Activated T-cell treated with anti-CD3 and anti-CD28 coated beads, Interleukin-2, amount 50 U/mL, for 24 hours (primary cell): Measurements from ENCODE around the gene REN.

Experiments
- DNase-seq: peaks from one replicate; pipeline ENCODE4 v3.0.0-alpha.2; 2020
- H3K27ac Mint-ChIP-seq: 2 replicates; pipeline ENCODE4 v1.8.0; 2020; ENCODE audit warnings: mild to moderate bottlenecking, mixed read lengths
- H3K27me3 Mint-ChIP-seq: 2 replicates; pipeline ENCODE4 v1.8.0; 2020; ENCODE audit warnings: mixed read lengths
- H3K36me3 Mint-ChIP-seq: 2 replicates; pipeline ENCODE4 v1.8.0; 2020; ENCODE audit warnings: low read depth, mixed read lengths
- H3K4me1 Mint-ChIP-seq: 2 replicates; pipeline ENCODE4 v1.8.0; 2020; ENCODE audit warnings: low read depth, mixed read lengths
- H3K4me3 Mint-ChIP-seq: 2 replicates; pipeline ENCODE4 v1.8.0; 2020; ENCODE audit warnings: mild to moderate bottlenecking, moderate library complexity, mixed read lengths
- H3K9me3 Mint-ChIP-seq: 2 replicates; pipeline ENCODE4 v1.8.0; 2020; ENCODE audit warnings: mixed read lengths

REN gene

DNA sequence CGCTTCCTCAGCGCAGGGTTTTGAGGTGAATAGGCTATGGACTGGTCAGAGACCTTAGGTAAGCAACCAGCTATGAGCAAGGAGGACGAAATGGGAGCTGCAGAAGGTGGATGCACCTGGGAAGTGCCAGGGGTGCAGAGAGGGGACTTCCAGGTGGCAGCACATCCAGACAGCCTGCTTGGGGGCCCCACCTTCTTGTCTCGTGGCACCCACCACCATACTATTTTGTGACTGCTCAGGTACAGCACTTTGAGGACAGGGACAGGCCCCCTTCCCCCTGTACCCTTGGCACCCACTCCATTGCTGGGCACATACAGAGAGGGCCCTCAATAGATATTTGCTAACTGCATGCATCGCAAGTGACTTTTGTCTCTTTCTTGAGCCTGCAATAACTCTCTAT, 30.9 kb upstream of the REN start:
- Mint-ChIP-seq H3K27ac (no peak overlapping the region), H3K9me3 (no peaks in the 10 kb centered on the region), H3K4me1 (peaks cover 7% of the 10 kb centered on the region), H3K36me3 (no peaks in the 10 kb centered on the region), H3K4me3 (no peak overlapping the region), H3K27me3 (peaks cover 13% of the 10 kb centered on the region)
- DNase-seq: no peak

DNA sequence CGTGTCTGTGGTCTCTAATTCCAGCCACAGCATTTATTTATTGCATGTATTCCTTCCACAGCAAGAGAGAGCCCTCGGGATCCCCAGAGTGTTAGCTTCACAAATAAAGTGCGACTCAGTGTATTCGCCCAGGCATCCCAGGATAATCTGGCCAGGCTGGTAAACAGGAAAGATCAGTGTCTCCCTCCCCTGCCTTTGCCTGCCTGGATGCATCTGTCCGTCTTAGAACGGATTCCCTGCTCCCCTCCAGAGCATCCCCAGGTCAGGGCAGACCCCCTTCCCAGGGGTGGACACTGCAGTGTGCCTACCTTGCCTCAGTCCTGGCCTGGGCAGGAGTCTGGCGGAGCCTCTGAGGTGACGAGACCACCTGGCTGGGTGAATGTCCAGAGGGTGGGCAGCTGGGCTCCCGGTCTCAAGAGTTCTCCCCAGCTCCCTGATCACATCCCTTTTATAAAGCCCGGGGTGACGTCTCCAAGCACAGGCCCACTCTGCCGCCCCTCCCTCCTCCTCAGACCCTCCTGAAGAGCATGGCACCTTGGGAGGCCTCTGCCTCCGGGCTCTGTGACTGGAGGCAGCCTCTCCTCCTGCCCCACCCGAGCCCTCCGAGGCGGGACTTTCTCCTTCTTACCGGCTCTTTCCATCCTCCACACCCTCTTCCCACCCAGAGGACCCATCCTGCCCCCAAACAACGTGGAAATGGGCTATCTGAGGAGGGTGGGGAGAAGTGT, 30.1 kb upstream of the REN start, which contains the start of gene KISS1:
TSS of gene KISS1 (minus strand) at position 424 of the 728 bp plus-strand sequence. CDS start 3,615 bp downstream, outside the sequence.
- Mint-ChIP-seq H3K4me1 (peaks cover 7% of the 10 kb centered on the region), H3K27me3 (peaks cover 17% of the 10 kb centered on the region), H3K4me3 (no peak within 1 kb of the TSS), H3K9me3 (no peaks in the 10 kb centered on the region), H3K36me3 (no peaks in the 10 kb centered on the region), H3K27ac (no peak within 1 kb of the TSS)
- DNase-seq: no peak

DNA sequence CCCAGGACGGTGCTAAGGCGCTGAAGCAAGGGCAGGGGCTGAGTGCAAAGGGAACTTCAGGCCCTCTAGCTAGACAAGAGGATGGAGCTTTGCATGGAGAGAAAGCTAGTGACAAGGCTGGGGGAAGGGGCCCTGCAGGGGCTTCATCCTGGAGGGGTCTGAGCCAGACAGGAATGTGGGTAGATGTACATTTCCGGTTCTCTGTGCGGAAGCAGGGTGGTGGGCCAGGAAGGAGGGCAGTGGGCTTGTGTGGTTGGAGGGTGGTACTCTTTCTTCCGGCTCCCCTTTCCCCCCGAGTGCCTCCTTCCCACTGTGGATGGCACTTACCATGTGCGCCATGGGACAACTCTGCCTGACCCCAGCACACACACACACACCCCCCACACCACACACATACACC, 28.6 kb upstream of the REN start:
- Mint-ChIP-seq H3K4me1 (peaks cover 16% of the 10 kb centered on the region), H3K4me3 (no peak overlapping the region), H3K27ac (no peak overlapping the region), H3K9me3 (no peaks in the 10 kb centered on the region), H3K27me3 (peaks cover 27% of the 10 kb centered on the region), H3K36me3 (no peaks in the 10 kb centered on the region)
- DNase-seq: no peak

DNA sequence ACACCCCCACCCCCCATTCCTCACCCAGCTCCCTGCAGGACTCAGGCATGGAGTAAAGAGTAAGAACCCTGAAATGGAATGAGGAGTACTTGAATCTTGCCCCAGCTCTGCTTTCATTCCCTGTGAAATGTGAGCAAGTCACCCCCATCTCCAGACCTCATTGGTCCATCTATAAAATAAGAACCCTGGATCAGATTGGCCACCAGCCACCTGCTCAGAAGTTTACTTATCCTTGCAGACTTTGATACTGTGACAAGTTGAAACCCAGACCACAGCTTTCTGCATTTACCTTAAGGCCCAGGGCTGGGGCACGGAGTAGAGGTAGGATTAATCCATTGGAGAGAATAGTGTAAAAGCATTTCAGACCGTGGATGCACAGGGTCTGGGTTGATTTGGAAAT, 27.9 kb upstream of the REN start:
- Mint-ChIP-seq H3K4me1 (peaks cover 22% of the 10 kb centered on the region), H3K27ac (no peak overlapping the region), H3K36me3 (no peaks in the 10 kb centered on the region), H3K4me3 (no peak overlapping the region), H3K27me3 (peaks cover 34% of the 10 kb centered on the region), H3K9me3 (no peaks in the 10 kb centered on the region)
- DNase-seq: no peak

DNA sequence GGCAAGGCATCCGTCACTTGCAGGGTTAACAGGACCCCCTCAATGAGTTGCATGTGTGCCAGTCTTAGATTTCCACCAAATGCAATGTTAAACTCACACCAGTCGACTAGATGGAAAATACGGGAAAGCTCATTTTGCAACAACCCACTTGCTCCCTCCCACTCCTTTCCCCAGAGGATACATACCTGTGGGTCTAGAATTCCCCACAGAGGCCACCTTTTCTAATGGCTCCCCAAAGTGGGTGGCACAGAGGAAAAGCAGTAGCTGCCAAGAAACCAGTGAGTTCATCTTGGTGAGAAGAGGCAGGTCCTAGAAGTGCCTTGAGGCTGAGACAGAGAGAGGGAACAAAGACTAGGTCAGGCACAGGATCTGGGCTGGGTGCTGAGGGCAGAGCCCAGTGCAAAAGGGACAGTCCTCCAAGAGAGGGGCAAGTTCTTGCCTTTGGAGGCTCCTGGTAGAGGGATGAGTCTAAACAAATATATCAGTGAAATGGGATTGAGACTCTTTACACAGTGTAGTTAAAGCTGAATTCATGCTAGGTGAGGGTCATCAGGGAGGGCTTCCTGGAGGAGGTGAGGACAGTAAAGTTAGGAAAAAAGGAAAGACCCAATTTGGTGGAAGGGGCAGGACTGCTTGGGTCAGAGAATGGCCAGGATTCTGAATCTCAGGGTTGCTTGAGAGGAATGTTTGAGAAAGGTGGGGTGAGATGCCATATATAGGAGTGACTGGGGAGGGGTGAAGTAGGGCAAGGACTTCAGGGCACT, 26.6 kb upstream of the REN start:
- peaks cover 28% of the 10 kb centered on the region for H3K4me1 Mint-ChIP-seq
- no peak overlapping the region for H3K27ac Mint-ChIP-seq
- H3K9me3 Mint-ChIP-seq: no peaks in the 10 kb centered on the region
- no peak for DNase-seq
- no peaks in the 10 kb centered on the region for H3K36me3 Mint-ChIP-seq
- peaks cover 44% of the 10 kb centered on the region for H3K27me3 Mint-ChIP-seq
- no peak overlapping the region for H3K4me3 Mint-ChIP-seq

GRCh38 chr1:204192046-204192445, 25.9 kb upstream of the REN start:
- no peak overlapping the region for H3K27ac Mint-ChIP-seq
- peaks cover 51% of the 10 kb centered on the region for H3K27me3 Mint-ChIP-seq
- no peak for DNase-seq
- H3K4me3 Mint-ChIP-seq: no peak overlapping the region
- H3K9me3 Mint-ChIP-seq: no peaks in the 10 kb centered on the region
- peaks cover 28% of the 10 kb centered on the region for H3K4me1 Mint-ChIP-seq
- no peaks in the 10 kb centered on the region for H3K36me3 Mint-ChIP-seq

DNA sequence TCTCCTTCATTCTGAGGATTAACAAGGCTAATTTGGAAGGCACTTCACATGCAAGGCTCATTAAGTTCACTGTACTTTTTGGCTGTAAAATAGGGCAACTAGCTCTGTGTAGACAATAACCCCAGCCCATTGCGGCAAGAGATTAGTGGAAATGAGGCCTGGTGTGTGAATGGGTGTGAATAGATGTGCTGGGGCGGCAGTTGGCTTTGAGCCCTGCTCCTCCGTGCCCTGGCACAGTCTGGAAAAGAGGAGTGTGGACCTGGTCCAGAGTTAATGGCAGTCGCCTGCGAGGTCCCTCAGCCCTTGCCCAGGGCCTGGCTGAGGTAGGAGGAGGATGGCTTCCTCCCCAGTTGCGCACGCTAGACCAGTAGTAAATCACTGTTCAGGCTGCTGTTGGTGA, 25.3 kb upstream of the REN start:
- Mint-ChIP-seq H3K36me3 (no peaks in the 10 kb centered on the region), H3K4me3 (no peak overlapping the region), H3K9me3 (no peaks in the 10 kb centered on the region), H3K27ac (no peak overlapping the region), H3K4me1 (peaks cover 28% of the 10 kb centered on the region), H3K27me3 (peaks cover 56% of the 10 kb centered on the region)
- no peak for DNase-seq

- Mint-ChIP-seq H3K4me1 (peaks cover 28% of the 10 kb centered on the region), H3K27me3 (peaks cover 63% of the 10 kb centered on the region), H3K4me3 (no peak overlapping the region), H3K9me3 (no peaks in the 10 kb centered on the region), H3K27ac (no peak overlapping the region), H3K36me3 (no peaks in the 10 kb centered on the region)
- DNase-seq: peak; percentile 42
Measured at GRCh38 chr1:204190212-204191211, 24.4 kb upstream of the REN start.

- Mint-ChIP-seq H3K9me3 (no peaks in the 10 kb centered on the region), H3K4me3 (no peak overlapping the region)
- DNase-seq: no peak
Measured at GRCh38 chr1:204188959-204189639, 23.0 kb upstream of the REN start.

GRCh38 chr1:204186597-204186996, 20.5 kb upstream of the REN start:
- Mint-ChIP-seq H3K4me3 (no peak overlapping the region), H3K27ac (no peak overlapping the region), H3K9me3 (no peaks in the 10 kb centered on the region), H3K36me3 (no peaks in the 10 kb centered on the region), H3K27me3 (peaks cover 53% of the 10 kb centered on the region), H3K4me1 (peaks cover 21% of the 10 kb centered on the region)
- DNase-seq: no peak

More at GRCh38 chr1:204188959-204189639, 23.0 kb upstream of the REN start:
- H3K27me3 Mint-ChIP-seq: peaks cover 63% of the 10 kb centered on the region
- no peaks in the 10 kb centered on the region for H3K36me3 Mint-ChIP-seq
- peaks cover 21% of the 10 kb centered on the region for H3K4me1 Mint-ChIP-seq
- H3K27ac Mint-ChIP-seq: no peak overlapping the region

- Mint-ChIP-seq H3K27me3 (peaks cover 7% of the 10 kb centered on the region), H3K9me3 (no peaks in the 10 kb centered on the region), H3K27ac (no peak overlapping the region), H3K4me3 (no peak overlapping the region), H3K36me3 (no peaks in the 10 kb centered on the region), H3K4me1 (no peaks in the 10 kb centered on the region)
- DNase-seq: no peak
Measured at GRCh38 chr1:204181116-204181515, 15.0 kb upstream of the REN start.

DNA sequence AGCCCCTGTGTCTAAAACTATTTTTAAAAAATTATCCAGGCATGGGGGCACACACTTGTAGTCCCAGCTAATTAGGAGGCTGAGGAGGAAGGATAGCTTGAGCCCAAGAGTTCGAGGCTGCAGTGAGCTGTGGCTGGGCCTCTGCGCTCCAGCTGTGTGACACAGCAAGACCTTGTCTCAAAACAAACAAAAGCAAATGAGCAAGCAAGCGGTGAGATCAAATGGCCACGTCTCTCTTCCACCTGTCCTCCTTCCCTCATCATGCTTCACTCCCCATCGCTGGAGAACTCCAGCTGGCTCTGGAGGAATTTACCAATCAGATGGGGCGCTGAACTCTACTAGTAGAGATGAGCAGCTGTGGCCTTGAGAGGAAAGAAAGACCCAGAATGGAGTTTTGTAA, 14.0 kb upstream of the REN start:
- no peaks in the 10 kb centered on the region for H3K36me3 Mint-ChIP-seq
- no peak for DNase-seq
- H3K27me3 Mint-ChIP-seq: peaks cover 4% of the 10 kb centered on the region
- H3K4me3 Mint-ChIP-seq: no peak overlapping the region
- H3K27ac Mint-ChIP-seq: no peak overlapping the region
- H3K9me3 Mint-ChIP-seq: no peaks in the 10 kb centered on the region
- H3K4me1 Mint-ChIP-seq: no peaks in the 10 kb centered on the region

DNA sequence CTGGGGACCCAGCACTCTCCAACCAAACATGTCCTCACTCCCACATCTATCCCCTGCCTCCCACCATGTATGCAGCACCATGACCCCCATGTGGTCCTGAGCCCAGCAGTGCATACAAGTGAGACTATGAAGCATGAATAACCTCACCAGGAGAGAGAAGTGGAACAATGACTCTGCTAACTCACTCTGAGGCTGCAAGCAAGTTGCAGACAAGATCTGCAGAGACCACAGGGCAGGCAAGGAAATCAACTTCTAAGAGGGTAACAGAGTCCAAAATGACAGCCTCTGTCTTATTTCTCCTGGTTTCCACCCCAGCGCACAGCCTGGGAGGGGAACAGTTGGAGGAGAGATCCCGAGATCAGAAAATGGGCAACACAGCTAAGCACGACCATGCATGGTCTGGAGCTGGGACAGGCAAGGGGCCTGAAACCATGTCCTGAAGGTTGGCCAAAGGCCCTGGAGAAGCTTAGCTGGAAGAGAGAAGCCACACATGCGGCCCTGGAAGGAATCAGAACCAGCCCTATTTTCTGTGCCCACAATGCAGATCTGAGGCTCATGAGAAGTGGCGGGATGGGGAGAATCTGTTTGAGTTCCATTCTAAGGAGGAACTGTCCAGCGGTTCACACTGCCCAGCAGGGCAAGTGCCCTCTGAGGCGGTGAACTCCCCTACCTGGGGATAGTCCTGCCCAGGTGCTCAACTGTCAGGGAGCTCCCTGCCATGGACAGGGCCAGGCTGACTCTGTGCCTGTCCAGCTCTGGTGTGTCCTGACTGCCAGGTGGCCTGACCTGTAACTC, 12.5 kb upstream of the REN start:
- no peak for DNase-seq
- Mint-ChIP-seq H3K4me3 (no peak overlapping the region), H3K36me3 (no peaks in the 10 kb centered on the region), H3K9me3 (no peaks in the 10 kb centered on the region), H3K27me3 (peaks cover 6% of the 10 kb centered on the region), H3K4me1 (no peaks in the 10 kb centered on the region), H3K27ac (no peak overlapping the region)
